ENCODE measurements around the gene VPS26C.

VPS26C gene

DNA sequence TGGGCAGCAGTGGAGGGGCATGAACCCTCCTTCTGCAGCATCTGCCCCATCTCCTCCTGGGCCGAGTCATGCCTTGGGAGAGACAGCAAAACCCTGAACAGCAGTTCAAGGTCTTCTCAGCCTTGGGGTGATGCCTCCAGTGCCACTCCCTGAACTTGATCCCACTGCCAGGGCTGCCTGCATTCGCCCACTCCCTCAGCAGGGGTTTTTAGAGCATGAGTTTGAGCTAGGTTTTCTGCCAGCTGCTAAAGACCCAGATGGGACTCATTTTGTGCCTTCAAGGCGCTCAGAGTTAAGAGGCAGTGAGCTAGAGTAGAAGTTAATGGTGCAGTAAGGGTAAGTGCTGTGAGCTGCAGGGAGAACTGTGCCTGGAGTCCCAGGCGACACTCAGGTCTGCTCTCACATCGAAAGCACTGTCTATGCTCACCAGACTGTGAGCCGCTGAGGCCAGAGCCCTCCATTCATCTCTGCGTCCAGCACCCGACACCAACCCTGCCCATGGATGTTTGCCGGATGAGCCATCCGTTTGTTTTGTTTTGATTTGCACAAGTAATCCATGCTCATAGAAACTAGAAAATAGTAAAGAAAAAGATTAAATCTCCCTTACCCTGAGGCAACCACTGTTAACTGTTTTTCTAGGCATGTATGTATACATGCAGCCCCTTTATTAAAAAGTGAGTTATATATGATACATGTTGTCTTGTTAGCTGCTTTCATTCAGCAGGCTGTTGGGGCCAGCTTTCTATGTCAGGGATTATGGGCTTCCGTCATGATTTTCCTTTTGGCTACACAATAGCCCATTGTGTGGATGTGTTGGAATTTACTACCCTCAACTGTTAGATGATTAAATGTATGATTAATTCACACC is 67.8 kb downstream of the VPS26C start:
- DNase-seq = no peak

DNA sequence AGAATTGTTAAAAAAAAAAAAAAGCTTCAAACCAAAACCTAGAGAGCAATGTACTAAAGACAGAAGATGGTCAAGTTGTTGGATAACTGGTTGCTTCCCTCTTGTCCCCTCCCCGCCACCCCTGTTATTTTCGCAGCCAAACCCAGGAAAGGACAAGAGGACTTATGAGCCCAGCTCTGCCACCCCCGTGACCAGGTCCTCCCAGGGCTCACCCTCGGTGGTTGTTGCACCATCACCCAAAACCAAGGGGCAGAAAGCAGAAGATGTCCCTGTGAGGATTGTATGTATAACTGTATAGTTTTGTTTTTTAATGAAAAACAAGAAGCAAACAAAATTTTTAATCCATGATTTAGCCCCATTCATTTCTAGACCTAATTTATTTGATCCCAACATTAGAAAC is 69.4 kb downstream of the VPS26C start:
- no peak for DNase-seq

DNA sequence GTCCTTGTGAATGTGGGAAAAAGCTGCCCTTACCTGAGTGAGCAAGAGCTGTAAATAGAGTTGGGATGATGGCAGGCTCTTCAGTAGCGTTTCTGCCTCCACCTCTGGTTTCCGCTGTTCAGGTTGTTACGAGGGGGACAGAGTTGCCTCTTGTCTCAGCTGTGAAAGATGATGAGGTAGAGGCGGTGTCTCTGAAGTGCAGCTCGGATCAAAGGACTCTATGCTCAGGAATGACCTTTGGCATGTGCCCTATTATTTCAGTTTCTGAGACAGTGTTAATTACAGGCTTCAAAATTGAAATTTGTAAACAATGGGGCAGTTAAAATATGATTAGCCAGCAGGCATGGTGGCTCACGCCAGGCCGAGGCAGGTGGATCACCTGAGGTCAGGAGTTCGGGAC is 70.3 kb downstream of the VPS26C start:
- no peak for DNase-seq

DNA sequence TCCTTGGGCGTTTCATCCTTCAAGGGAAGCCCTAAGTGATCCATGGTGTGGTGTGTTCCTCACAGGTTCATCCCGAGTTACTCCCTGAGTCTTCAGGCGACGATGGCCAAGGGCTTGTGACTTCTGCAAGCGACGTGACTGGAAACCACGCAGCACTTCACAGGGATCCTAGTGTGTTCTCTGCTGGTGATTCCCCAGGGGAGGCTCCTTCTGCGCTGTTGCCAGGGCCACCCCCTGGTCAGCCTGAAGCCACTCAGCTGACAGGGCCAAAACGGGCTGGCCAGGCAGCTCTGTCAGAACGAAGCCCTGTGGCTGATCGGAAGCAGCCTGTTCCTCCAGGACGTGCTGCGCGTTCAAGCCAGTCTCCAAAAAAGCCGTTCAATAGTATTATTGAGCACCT is 71.5 kb downstream of the VPS26C start:
- no peak for DNase-seq

DNA sequence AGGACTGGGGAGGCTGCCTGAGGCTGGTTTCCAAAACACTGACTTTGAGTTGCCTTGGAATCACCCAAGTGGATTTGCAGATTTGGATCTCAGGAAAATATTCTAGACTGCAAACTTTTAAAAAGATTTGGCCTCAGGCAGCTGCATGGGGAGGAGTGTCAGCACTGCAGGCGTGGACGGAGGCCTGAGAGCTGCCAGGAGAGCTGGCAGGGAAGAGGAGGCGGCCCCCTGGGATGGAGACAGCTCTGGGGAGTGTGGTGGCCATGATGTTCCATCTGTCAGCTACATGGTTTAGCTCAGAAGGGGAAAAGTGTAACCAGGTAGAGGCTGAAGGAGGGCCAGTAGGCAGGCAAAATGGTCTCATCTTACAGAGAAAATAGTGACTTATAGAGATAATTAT is 72.1 kb downstream of the VPS26C start:
- DNase-seq = no peak

DNA sequence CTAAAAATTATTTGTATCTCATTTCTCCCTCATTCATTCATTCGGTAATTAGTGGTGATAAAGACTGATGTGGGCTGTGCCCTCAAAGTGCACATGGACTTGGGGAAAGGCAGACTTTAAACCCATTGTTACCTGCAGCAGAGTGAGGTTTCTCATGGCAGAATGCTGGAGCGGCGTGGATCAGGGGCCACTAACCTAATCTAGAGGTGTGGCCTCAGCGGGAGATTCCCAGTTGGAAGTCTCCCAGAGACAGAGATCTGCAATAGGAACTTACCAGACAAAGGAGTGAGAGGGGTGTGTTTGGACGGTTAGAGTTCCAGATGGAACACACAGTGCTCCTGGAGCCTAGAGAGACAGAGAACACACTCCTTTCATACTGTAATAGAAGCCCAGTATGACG is 73.5 kb downstream of the VPS26C start:
- DNase-seq = no peak

DNA sequence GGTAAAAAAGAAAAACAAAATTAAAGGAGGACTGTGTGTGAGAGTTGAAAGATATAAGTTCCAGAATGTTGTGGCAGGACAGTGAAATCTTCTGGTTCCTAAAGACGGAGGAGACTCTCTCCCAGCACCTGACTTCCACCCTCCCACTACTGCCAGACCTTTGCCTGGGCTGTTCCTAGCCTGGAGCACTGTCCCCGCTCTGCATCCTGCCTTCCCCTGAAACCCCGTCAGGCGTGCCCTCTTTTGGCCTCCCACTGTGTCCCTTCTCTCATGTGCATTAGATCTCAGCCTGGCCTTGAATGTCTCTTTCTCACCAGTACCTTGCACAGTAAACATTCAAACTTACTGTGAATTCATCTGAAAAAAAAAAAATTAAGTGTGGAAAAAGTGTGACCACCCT is 74.1 kb downstream of the VPS26C start:
- DNase-seq = no peak

DNA sequence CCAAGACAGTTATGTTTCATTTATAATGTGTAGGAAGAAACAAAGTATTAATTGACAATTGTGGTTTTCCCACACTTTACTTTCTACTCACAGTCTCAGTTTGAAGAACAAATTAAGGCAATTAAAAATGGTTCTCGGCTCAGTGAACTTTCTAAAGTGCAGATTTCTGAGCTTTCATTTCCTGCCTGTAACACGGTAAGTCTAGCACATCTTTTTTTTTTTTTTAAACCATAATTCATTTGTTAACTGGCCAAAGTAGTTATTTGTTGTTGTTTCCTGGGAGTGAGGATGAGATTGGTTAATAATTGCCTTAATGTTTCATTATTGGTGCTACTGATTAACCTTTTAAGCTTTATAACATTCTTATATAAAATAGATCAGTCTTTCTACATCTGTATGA is 75.1 kb downstream of the VPS26C start:
- no peak for DNase-seq

DNA sequence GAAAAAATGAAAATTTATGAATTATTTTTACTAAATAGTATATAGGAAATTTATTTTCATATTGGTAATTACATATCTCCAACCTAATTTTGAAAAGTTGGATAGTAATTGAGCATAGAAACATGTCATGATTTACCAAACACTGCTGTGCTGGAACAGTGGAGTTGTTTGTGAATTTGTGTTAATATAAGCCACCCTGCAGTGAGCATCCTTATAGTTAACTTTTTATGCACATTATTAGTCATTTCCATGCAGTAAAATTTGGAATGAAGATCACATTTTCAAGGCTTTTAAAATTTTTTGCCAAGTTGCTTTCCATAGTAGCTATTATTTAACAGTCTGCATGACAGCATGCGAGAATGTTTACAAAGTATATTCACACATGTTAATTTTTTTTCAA is 78.3 kb downstream of the VPS26C start:
- DNase-seq = no peak

DNA sequence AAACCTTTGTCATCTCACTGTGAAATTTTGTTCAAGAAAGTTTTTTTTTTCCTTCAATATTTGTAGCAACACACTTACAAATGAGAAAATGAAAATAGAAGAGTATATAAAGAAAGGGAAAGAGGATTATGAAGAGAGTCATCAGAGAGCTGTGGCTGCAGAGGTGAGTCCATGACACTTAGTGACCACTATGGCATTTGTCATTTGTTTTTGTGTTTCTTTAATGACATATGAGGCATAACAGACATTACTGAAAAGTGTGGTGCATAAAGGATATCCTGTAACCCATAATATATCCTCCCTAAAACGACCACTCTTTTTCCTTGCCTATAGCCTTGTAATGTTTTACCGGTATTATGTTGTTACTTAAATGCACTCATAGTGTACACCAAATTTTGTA is 80.2 kb downstream of the VPS26C start:
- DNase-seq = no peak

DNA sequence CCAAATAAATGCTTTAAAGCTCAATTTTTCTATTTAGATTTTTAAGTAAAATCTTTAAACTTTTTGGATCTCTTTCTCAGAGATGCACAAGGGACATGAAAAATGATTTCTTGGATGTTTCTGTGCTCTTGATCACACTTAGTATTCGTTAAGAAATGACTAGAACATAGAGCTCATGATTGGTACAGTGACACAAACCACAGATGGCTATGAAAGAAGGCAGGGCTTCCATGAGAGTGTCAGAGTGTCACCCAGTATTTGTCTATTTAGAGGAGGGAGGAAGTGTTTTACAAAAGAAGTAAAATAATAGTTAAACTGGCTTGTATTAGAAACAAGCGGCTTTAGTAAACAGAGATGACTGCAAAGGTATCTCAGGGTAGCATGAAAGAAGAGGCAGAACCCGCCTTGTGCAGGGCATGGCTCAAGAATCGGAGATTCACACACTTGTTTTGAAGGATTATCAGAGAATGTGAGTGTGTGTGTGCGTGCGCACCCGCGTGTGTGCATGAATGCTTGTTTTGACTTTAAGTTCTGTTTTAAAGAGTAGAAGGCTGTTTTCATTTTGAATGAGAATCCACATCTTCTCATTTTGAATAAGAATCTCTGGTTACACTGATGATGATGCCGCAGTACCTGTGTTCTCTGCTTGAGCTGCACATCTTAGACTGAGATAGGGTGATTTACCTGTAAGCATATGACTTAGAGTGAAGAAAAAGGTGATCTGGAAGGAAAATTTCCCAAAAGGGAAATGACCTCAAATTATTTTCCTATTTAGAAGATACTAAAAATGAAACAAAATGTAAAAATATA is 82.1 kb downstream of the VPS26C start:
- no peak for DNase-seq

DNA sequence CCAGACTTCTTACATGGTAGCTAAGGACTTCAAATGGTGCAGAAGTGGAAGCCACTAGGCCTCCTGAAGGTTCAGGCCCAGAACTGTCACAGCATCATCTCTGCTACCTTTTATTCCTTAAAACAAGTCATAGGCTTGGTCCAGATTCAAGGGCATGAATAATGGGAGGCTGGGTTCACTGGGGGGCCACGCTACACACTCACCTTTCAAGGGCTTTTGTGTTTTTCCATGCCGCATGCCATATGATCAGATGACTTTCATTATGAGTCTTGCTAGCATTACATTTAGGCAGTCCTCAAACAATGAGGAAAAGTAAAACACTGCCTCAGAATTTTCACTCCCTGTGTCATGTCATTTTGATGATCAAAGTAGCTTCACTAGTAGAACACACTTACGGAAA is 83.4 kb downstream of the VPS26C start:
- DNase-seq = no peak

DNA sequence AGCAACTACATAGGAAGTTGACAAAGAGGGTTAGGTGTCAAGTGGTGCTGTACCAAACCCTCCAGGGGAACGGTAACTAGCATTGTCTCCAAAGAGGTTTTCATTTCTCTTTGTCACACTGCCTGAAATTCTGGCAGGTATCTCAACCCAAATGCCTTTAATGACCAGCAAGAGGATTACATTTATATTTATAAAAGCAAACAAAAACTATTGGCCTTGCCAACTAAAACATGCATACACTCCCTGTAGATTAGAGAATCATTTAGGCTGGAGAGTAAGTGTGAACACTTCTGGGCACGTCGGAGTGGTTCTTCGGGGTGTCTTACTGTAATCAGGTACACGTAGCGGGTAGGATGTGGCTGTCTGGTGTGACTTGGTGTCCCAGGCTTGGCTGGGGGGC is 84.9 kb downstream of the VPS26C start:
- no peak for DNase-seq

DNA sequence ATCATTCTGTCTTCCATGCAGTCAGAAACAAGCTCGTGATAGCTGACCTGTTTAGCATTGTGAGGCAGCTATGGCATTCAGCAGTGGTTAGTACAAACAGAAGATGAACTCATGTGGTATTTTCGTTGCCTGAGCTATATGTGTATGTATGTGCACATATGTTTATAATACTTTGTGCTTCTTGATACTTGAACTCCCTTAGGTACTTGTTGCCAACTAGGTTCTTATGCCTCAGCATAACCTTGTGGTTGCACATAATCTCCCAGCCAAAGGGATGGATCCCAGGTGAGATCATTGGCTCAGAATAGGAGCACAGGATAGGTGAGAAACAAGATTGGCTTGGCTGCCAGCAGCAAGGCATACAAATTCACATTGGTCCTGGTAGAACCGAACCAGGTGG is 86.1 kb downstream of the VPS26C start:
- DNase-seq = no peak

DNA sequence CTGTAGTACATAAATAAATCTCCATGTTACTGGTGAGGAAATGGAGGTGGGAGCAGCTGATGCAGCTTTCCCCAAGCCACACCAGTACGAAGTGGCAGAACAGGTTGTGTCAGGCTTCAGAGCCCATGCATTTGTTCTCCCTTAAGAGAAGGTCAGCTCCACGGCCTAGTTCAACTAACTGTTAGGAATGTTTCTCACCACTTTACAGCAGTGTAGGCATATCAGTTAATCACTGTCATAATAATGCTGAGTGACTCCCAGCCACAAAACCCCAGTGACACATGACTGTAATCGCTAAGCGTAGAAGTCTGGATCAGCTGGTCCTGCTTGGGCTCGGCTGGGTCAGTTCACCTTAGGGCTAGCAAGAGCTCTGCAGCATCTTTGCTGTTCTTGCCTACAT is 90.4 kb downstream of the VPS26C start:
- DNase-seq = no peak

All from activated CD8-positive, alpha-beta memory T cell treated with anti-CD3 and anti-CD28 coated beads, Interleukin-2, amount 50 U/mL, for 4 hours (primary cell).